Glomerular visceral epithelial cell (primary cell): Measurements from ENCODE around the gene VAC14.
A peak's percentile ranks its signal among the peaks of the same experiment; 100 is the strongest.
"Not testable (repeated sequence)": the region's sequence is repeated elsewhere in the genome, so short reads cannot be mapped to it uniquely, and the experiment has no call there.

ENCODE experiments used
- DNase-seq: peaks from one replicate; pipeline ENCODE4 v3.0.0-alpha.2; 2016; ENCODE audit errors: extremely low spot score

VAC14 gene

GRCh38 chr16:70744366-70744765 lies 56.6 kb downstream of the VAC14 start:
- no peak for DNase-seq

DNA sequence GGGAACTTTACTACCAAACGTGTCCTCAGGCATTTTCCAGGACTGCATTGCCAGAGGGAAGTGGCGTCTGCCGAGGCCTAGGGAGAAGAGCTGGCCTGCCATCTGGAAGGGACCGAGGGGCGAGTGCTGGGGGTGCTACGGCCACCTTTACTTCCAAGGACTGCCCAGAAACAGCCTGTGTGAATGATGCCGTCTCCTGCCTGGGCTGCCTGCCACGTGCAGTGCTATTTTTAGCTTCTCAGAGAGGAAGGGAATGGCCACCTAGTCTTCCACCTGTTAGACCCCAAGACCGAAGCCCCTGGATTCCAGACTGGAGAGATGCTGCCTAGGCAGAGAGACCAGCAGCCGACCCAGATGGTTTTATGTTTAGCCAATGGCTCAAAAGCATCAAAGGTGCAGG lies 57.2 kb downstream of the VAC14 start:
- no peak for DNase-seq

GRCh38 chr16:70742967-70743366 lies 58.0 kb downstream of the VAC14 start:
- DNase-seq, result not testable (repeated sequence)

GRCh38 chr16:70741783-70742125 lies 59.2 kb downstream of the VAC14 start:
- DNase-seq, result no peak

- peak; percentile 75 for DNase-seq
These were observed 59.8 kb downstream of the VAC14 start for GRCh38 chr16:70740914-70741782.

DNA sequence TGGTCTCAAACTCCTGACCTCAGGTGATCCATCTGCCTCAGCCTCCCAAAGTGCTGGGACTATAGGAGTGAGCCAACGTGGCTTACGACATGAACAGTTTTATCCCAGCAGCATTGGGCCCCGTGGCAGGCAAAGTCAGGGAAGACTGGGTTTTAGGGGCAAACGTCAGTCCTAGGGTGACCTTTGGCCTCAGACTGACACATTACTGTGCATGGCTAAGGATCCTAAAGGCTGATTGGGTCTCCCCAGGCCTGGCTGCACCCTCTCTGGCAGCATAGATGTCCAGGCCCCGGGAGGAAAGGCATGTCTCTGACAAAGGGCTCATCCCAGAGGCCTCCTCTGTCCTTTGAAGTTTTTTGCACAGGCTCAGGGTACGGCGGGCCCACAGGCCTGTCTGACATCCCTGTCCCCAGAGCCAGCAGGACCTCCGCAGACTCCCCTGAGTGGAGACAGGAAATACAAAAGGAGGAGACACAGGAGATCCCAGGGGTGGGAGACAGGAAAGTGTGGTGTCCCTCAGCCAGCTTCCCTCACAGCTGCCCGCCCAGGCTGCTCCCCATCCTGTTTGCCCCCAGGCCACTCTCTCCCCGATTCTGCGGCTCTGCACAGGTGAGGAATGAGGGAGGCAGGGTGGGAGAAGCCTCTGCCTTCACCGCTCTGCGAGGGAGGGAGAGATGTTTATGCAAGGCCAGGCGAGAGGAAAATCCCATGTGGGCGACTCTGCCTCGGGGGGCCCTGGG lies 60.6 kb downstream of the VAC14 start:
- no peak for DNase-seq

- DNase-seq, result no peak
These were observed 61.6 kb downstream of the VAC14 start for GRCh38 chr16:70739389-70739788.

DNA sequence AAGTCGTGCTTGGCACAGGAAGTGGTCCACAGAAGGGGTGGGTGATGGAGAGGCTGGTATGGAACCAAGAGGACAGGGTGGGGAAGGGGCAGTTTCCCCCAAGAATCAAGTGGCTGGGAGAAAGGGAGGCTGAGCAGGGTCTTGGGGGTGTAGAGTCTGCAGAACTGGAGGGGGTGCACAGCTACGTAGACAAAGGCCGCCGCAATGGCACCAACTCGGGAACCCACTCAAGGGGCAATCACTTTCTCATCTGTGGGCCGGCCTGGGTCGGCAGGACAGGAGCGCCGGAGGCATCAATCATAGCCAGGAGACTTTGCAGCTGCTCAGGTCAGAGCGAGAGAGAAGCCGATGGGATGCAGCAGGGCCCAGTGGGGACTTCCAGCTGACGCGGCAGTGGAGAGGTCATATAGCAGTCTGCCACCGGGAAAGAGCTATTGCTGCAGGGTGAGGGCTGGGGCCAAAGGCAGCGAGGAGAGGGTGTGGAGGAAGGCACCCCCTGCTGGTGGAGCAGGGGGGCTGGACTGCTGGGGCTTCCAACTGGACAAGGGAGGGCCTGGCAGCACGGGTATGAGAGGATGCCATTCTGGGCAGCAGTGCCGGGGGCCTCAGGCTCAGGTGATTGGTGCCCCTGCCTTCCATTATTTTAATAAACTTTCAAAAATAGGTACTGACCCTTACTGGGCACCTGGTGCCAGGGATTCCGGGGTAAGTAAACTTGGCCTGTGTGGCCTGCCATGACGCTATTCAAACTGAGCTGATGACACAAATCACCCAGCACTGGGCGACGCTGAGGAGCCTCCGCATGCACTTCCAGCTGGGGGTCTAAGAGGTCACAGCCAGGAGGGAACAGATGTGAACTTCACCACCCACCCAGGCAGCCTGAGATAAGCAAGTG lies 62.6 kb downstream of the VAC14 start:
- DNase-seq, result peak; percentile 41

DNA sequence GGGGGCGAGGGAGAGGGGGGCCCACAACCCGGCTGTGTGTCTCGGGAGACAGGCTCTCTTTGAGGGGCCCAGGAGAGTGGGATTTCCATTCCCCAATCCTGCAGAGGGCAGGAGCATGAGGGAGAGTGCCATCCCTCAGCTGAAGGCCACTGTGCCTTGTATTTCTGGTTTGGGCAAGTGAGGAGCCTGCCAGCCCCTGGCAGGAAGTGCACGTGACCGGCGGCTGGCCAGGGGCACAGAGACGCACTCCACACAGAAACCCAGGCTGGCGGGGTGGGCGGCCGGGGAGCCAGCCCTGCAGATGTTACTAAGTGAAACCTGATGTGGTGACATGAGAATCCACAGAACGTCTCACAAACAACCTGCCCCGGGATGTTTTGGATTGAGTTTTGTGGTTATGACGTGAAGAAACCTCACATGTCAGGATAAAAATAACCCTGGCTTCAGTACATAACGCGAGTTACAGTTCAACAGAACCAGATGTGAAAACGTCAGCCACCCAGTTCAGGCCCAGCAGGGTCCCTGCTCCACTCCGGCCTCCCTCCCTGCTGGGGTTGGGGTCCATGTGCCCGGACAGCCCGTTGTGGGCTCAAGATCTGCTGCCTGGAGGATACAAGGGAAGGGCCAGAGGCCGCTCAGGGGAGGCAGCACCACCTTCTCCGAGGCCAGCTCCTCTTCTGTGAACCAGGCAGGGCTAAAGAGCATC lies 63.4 kb downstream of the VAC14 start:
- DNase-seq, result peak; percentile 33

- DNase-seq, result no peak
These were observed 64.2 kb downstream of the VAC14 start for GRCh38 chr16:70736465-70737376.

DNA sequence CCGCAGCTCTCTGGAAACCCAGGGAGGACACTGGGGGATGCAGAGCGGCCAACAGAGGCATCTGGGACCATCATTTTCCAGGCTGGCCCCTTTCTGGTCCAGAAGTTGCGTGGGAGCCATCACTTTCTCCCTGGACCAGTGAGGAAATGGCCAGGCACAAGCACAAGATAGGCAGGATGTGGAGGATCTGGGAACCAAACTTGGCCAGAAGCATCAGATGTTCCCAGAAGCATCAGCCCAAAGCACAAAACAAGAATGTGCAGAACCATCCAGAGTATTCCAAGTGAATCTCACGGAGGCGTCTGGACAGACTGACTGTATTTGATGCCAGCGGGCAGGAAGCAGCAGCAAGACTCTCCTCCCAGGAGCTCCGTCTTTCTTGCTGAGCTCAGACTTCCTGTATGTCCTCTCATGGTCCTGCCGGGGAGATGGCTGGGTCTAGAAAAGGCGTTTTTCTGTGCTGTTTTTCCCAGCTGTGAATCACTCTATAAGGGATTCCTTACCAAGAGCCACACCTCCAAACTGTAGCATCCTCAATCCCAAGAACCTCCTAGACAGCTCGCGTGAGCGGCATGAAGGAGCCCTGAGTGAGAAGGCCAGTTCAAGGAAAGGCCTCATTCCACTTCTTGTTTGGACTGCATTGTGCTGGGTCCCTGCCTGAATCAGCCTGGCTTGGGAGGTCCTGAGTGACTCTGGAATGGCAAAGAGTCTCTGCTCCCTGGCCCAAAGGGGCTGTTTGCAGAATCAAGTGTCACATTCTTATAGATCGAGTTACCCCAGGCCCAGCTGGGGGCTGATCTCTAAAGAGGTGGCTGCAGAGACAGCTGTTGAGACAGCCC lies 65.6 kb downstream of the VAC14 start:
- DNase-seq, result no peak

DNA sequence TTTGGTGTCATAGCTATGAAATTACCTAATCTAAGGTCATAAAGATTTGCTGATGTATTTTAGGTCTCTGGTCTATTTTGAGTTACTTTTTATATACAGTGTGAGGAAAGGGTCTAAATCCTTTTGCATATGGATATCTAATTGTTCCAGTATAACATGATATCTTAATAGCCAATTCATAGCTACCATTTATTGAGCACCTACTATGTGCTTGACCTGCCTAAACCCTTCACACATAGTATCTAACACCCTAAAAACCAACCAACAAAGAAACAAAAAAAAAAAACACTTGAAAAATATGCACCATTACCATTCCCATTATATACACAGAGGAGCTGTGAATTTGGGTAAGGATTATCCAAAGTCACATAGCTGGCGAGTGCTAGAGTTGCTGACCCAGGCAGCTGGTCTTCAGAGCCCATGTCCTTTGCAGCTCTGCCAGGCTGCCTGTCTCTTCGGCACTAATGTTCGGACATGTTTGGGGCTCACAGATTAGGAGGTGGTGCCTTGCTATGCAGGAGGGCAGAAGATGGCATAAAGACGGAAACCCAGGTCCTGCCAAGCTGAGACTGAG lies 66.3 kb downstream of the VAC14 start:
- no peak for DNase-seq

GRCh38 chr16:70730944-70731343 lies 70.0 kb downstream of the VAC14 start:
- no peak for DNase-seq

DNA sequence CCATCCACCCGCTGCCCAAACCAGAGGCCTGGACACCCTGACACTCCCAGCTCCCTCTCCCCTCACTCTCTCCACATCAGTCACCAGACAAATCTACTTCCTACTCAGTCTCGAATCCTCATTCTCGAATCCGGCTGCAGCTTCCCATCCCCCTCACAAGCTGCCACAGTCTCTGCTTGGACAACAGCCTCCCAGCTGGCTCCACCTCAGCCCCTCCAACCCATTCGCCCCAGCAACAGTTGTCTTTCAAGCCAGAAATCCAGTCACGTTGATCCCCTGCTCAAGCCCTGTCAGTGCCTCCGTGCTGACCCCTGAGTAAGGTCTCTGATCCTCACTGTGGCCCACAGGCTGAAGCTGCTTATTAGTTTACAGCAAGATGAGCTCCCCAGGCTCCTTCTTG lies 70.9 kb downstream of the VAC14 start:
- DNase-seq, result no peak

GRCh38 chr16:70729292-70729691 lies 71.7 kb downstream of the VAC14 start:
- no peak for DNase-seq

GRCh38 chr16:70728150-70728549 lies 72.8 kb downstream of the VAC14 start:
- DNase-seq, result no peak

GRCh38 chr16:70726892-70727361 lies 74.0 kb downstream of the VAC14 start:
- no peak for DNase-seq

DNA sequence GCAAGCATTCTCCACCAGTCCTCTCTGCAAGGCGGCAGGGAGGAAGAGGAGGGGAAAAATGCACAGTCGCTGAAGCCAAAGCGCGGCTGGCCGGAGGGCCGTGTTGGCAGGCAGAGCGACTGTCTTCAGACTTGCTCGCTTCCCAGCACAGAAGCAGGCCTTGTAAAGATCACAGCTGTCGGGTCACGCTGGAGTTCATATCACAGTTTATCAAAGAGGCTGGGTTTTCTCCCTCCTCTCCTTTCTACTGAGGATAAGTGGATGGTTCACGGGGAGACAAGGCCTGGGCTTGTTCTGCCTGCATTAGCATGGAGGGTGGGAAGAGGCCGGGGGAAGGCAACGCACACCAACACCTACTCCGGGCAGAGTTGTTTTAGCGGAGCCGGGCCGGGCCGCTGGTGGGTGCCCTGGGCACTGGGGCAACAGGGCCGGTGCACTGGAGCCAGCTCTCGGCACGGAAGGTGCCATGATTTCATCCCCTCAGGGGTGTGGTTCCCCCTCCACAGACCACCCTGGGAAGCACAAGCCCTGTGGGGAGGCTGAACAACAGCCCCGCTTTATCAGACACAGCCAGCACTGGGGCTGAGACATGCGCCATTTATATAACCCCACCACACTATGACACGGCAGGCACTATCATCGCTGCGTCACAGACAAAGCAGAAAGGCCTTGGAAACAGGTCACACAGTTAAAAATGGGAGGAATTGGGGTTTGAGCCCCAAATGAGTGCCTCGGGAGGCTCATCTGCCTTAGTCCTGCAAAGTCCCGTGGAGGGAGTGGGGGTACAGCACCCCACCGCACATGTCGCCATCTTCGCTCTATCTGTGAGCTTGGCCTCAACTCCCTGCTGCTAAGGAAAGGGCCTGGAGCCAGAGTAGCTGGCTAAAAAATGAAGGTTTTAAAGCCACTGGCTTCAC lies 74.8 kb downstream of the VAC14 start:
- no peak for DNase-seq
